ENCODE results near the gene LRRC3.

The LRRC3 gene

GRCh38 chr21:44494956-44495355 is 39.6 kb downstream of the LRRC3 start:
- H3K4me3 ChIP-seq (ENCODE audit: low read depth, low read length) = no peak overlapping the region
- no peak for TF ChIP-seq CTCF (IDR thresholded peaks at IDR 0.05; ENCODE audit: borderline replicate concordance, insufficient read depth, low read depth, low read length)

DNA sequence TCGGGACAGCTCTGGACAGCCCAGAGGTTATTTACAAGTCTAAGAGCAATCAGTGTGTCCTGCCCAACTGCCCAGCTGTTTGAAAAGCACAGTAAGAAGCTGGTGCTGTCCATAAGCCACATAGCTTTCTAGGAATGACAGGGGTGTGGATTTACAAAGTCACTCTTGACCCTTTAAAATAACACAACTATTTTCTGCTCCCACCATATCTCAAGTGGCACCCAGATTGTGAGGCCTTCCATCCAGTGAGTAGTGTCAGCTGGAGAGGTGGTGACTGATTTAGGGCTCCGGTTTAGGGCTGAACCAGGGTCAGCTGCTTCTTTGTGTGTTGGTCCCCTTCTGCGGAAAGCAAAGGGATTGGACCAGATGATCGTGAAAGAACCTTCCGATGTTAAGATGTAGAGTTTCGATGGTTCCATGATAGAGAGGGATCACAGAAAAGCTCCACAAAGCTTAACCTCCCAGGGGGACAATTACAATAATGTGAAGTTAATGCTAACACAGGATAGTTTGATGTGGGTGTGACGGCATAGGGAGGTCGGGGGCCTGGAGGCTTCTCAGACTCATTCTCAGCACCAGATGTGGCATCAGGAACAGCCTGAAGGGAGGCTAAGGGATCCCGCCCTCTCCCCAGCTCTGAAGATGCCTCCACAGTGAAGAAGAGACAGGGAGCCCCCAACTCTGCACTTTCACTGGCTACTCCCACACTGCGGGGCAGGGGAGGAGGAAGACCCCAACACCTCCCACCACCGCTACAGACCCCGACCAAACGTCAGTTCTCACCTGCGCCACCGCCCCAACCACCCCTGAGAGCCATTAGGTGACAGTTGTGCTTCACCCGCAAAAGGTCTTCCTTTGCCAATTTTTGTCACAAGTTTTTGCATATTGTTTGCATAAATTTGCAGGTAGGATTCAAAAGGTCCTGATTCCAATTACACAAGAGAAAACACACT is 40.6 kb downstream of the LRRC3 start:
- no peak overlapping the region for H3K4me3 ChIP-seq (ENCODE audit: low read depth, low read length)
- no peak for TF ChIP-seq CTCF (IDR thresholded peaks at IDR 0.05; ENCODE audit: borderline replicate concordance, insufficient read depth, low read depth, low read length)

- no peak for TF ChIP-seq CTCF (IDR thresholded peaks at IDR 0.05; ENCODE audit: borderline replicate concordance, insufficient read depth, low read depth, low read length)
- no peak overlapping the region for H3K4me3 ChIP-seq (ENCODE audit: low read depth, low read length)
These were observed 41.5 kb downstream of the LRRC3 start for GRCh38 chr21:44496564-44497550.

GRCh38 chr21:44497703-44498126 is 42.4 kb downstream of the LRRC3 start:
- TF ChIP-seq CTCF (IDR thresholded peaks at IDR 0.05; ENCODE audit: borderline replicate concordance, insufficient read depth, low read depth, low read length) = no peak
- no peak overlapping the region for H3K4me3 ChIP-seq (ENCODE audit: low read depth, low read length)

GRCh38 chr21:44498280-44499210 is 43.2 kb downstream of the LRRC3 start:
- no peak overlapping the region for H3K4me3 ChIP-seq (ENCODE audit: low read depth, low read length)

More at GRCh38 chr21:44498280-44499210, 43.2 kb downstream of the LRRC3 start:
- no peak for TF ChIP-seq CTCF (IDR thresholded peaks at IDR 0.05; ENCODE audit: borderline replicate concordance, insufficient read depth, low read depth, low read length)
